GM12892 (cell line): ENCODE measurements around the gene MINPP1.
"Not testable (repeated sequence)": the region's sequence is repeated elsewhere in the genome, so short reads cannot be mapped to it uniquely, and the experiment has no call there.

ENCODE experiments used
- DNase-seq: peaks from one replicate; pipeline ENCODE4 v3.0.0; 2011; ENCODE audit not compliant: insufficient read length
- FAIRE-seq: peaks from 2 replicates; lab custom pipeline; 2011; peaks lifted over from hg19 to GRCh38; lab: Jason Lieb, UNC
- POLR2A ChIP-seq: IDR thresholded peaks from 2 replicates; pipeline ENCODE4 v1.6.1; 2011; ENCODE audit warnings: low read depth, low read length, control low read depth
- POLR2AphosphoS5 ChIP-seq: IDR thresholded peaks from 2 replicates; pipeline ENCODE4 v1.6.1; 2011; ENCODE audit warnings: low read depth, low read length, control low read depth
- TAF1 ChIP-seq: IDR thresholded peaks from 2 replicates; pipeline ENCODE4 v1.6.1; 2011; ENCODE audit warnings: low read depth, mild to moderate bottlenecking, control low read depth, low read length, borderline replicate concordance

Gene MINPP1

GRCh38 chr10:87589645-87590051 lies 85.0 kb downstream of the MINPP1 start:
- DNase-seq (no peak), FAIRE-seq (no peak)
- no peak for TF ChIP-seq POLR2AphosphoS5
- TF ChIP-seq TAF1: no peak
- no peak for TF ChIP-seq POLR2A

GRCh38 chr10:87590705-87591588 lies 86.3 kb downstream of the MINPP1 start:
- DNase-seq (no peak), FAIRE-seq (no peak)
- TF ChIP-seq POLR2AphosphoS5: no peak
- no peak for TF ChIP-seq TAF1
- TF ChIP-seq POLR2A: no peak

- DNase-seq (no peak), FAIRE-seq (no peak)
- no peak for TF ChIP-seq POLR2AphosphoS5
Observed at GRCh38 chr10:87591589-87591886, 86.8 kb downstream of the MINPP1 start.

GRCh38 chr10:87592920-87593319 lies 88.2 kb downstream of the MINPP1 start:
- not testable (repeated sequence) for FAIRE-seq, DNase-seq

GRCh38 chr10:87593702-87594101 lies 89.0 kb downstream of the MINPP1 start:
- FAIRE-seq: no peak
- TF ChIP-seq TAF1 (no peak), POLR2AphosphoS5 (no peak), POLR2A (no peak)
- no peak for DNase-seq

- no peak for FAIRE-seq
Observed at GRCh38 chr10:87594181-87594580, 89.5 kb downstream of the MINPP1 start.

GRCh38 chr10:87594864-87595263 lies 90.2 kb downstream of the MINPP1 start:
- DNase-seq: no peak
- no peak for FAIRE-seq
- no peak for TF ChIP-seq TAF1
- no peak for TF ChIP-seq POLR2AphosphoS5
- TF ChIP-seq POLR2A: no peak

More at GRCh38 chr10:87594181-87594580, 89.5 kb downstream of the MINPP1 start:
- DNase-seq: no peak
- no peak for TF ChIP-seq POLR2A
- no peak for TF ChIP-seq POLR2AphosphoS5
- no peak for TF ChIP-seq TAF1

GRCh38 chr10:87596351-87596750 lies 91.7 kb downstream of the MINPP1 start:
- DNase-seq (no peak), FAIRE-seq (no peak)
- TF ChIP-seq TAF1 (no peak), POLR2AphosphoS5 (no peak), POLR2A (no peak)

GRCh38 chr10:87598700-87599099 lies 94.0 kb downstream of the MINPP1 start:
- DNase-seq (no peak), FAIRE-seq (no peak)
- TF ChIP-seq POLR2A (no peak), POLR2AphosphoS5 (no peak), TAF1 (no peak)

GRCh38 chr10:87600581-87600980 lies 95.9 kb downstream of the MINPP1 start:
- DNase-seq (no peak), FAIRE-seq (no peak)
- TF ChIP-seq POLR2AphosphoS5: no peak
- no peak for TF ChIP-seq POLR2A
- no peak for TF ChIP-seq TAF1
